Renal cortical epithelial cell (primary cell): ENCODE results near the gene RASAL2. TPM values are rescaled to one million over a fixed set of nuclear protein-coding genes. Genes with fewer than 3 reads are reported as not detected.
"Not testable (repeated sequence)": the region's sequence is repeated elsewhere in the genome, so short reads cannot be mapped to it uniquely, and the experiment has no call there.

Source experiments
- DNase-seq: peaks from one replicate; pipeline ENCODE4 v3.0.0-alpha.2; 2011; ENCODE audit warnings: low read depth
- total RNA-seq: library from RNA; depleted of rRNA; stranded (reverse); fragments of >200 nt; gene quantifications from 2 replicates; pipeline ENCODE4 v1.2.3, GENCODE V29; 2014

RASAL2 gene
- total RNA-seq, 1 donor from 2014 or later, result 28.6 TPM

- no peak for DNase-seq
Measured at GRCh38 chr1:178071811-178072210, 22.1 kb upstream of the RASAL2 start.

- DNase-seq, result no peak
Measured at GRCh38 chr1:178072326-178072725, 21.6 kb upstream of the RASAL2 start.

- no peak for DNase-seq
Measured at GRCh38 chr1:178075333-178075732, 18.6 kb upstream of the RASAL2 start.

- DNase-seq, result peak; percentile 52
Measured at GRCh38 chr1:178076607-178077006, 17.3 kb upstream of the RASAL2 start.

- no peak for DNase-seq
Measured at GRCh38 chr1:178077917-178078316, 16.0 kb upstream of the RASAL2 start.

DNA sequence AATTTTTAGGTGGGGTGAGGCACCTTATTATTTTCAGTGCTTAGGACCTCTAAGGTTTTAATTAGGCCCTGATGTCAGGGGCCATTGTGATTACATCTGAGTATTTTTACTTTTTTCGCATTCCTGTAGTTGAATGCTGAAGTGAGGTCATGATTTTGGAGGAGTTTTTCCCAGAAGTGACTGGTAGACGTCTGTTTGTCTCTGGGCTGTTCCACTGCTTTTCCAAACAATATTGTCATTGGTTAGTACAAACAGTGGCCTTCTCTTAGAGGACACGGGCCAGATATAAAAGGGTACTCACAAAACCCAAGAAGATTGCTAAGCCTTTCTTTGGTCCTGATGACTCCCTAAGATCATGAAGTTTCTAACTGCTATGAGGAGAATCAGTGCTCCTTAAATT is 7.6 kb upstream of the RASAL2 start:
- no peak for DNase-seq

- no peak for DNase-seq
Measured at GRCh38 chr1:178086766-178087165, 7.1 kb upstream of the RASAL2 start.

DNA sequence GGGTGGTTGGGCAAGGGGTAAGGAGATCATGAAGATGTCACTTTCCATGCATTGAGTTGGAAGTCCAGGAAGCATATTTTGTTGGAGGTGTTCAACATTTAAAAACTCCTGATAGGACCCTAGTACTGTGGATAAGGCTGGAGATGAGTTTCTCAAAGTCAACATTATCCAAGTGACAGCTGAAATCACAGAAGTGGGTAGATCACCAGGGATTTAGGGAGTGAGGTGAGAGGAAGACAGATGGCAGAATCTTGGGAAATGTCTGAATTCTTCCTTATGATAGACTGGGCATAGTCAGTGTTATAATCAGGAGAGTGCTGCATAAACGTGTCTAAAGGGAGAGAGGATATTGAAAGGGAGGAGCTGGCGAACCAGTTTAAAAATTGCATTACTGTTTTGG is 5.3 kb upstream of the RASAL2 start:
- no peak for DNase-seq

- DNase-seq, result not testable (repeated sequence)
Measured at GRCh38 chr1:178091454-178091853, 2.5 kb upstream of the RASAL2 start.

DNA sequence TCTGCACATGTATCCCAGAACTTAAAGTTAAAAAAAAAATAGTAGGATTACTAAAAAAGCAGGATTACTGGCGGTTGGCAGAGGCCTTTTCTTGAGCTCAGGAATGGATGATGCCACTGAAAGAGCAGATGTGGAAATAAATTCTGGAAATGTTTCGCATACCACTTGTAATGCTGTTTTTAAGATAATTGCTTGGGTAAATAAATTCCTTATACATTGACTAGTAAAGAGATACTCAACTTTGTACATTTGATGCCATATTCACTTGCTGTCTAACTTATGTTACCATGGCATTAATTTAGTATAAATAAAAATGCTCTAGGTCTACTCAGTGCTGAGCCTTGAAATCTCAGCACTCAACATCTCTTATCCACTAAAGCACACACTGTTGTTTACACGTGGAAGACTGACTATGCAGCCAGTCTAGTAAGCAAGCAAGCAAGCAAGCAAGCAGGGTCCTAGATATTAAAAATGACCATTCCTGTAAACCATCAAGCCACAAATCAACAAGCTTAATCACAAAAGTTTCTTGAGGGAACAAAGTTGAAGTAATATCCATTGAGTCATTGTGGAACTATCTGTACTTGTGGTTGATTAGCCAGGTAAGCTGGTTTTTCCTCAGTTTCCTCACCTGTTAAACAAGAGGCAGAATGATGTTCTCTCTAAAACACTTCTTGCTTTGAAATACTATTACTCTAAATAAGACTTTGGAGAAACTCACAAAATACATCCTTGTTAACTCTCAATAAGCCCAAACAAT is 1.7 kb upstream of the RASAL2 start:
- no peak for DNase-seq

GRCh38 chr1:178092878-178093493 is 918 bp upstream of the RASAL2 start:
- no peak for DNase-seq

DNA sequence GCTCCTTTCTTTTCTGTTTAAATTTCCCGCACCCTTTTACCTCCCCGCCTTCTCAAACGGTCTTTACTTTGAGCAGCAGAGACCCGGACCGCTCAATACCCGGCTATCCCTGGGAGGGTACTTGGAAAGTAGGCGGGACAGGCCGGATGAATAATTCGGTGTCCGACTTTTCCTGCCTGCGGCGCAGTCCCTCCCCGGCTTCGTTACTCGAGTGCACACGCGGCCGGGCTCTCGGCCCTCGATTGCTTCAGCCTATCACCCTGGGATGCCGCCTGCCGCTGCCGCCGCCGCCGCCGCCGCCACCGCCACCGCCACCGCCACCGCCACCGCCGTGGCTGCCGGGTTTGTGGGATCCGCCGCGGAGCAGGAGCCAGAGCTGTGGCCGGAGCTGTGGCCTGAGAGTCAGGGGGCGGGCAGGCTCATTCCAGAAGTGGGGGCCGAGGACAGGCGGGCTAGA is 382 bp upstream of the RASAL2 start:
- DNase-seq, result peak; percentile 91

GRCh38 chr1:178094739-178095645 is 1.1 kb downstream of the RASAL2 start:
- peak; percentile 57 for DNase-seq

DNA sequence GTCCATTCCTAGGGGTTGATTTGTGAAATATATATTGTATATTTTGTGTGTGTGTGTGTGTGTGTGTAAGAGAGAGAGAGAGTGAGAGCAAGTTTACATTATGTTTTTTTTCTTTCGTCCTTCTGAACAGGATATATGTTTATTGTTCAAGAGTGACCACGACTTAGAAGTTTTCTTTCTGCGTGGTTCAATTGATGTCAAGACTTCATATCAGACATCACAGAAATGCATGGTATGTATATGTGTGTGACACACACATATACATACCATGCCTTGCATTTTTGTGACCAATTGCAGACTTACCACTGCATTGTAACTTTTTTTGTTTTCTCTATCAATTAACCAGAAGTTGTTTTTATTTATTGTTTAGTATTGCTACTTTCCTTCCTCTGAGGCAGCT is 2.5 kb downstream of the RASAL2 start:
- DNase-seq, result no peak

DNA sequence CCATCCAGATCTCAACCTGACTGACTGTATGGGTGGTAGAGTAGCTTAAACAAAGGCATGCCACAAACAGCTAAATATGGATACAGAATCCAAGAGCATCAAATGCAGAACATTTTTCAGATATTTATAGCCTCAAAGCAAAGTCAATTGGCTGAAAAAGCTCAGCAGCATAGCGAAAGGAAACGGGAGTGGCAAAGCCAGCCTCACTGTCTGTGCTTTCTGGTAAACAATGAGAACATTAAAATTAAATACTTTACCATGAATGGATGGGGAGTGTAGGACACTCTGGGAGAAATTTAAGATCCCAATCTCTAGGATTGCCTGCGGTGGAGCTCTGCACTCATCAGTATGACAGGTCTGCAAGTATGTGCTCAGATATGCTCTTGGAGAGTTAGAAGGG is 4.4 kb downstream of the RASAL2 start:
- DNase-seq, result no peak

DNA sequence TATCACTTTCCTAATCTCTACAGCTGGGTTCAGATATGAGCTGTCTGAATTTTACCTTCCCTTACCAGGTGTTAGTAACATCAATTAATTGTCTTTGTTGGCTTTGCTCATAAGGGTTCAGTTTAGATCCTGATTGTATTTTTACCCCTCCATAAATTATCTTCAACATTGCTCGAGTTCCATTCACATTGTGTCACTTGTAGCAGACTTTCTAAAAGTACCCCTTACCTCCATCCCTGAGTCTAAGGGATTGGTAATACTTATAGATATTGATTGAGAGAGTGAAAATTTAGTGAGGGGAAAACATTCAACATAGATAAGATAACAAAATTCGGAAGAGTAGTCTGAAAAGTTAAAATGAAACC is 7.3 kb downstream of the RASAL2 start:
- peak; percentile 53 for DNase-seq

DNA sequence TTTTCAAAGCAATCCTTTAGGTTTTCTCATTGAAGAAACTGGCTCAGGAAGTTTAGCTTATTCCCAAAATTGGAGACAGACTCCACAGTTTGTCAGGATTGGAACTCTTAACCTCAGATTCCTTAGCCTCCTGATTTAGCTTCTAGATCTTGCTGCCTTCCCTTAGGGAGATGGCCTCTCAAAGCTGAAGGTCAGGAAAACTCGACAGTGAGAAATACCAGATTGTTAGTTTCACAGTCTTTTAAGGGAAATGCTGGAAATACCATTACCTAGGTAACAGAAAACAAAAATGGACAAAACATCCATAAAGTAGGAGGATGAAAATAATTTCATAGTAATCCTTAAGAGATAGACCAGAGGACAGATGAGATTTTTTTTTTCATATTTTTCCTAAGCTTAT is 7.8 kb downstream of the RASAL2 start:
- no peak for DNase-seq

DNA sequence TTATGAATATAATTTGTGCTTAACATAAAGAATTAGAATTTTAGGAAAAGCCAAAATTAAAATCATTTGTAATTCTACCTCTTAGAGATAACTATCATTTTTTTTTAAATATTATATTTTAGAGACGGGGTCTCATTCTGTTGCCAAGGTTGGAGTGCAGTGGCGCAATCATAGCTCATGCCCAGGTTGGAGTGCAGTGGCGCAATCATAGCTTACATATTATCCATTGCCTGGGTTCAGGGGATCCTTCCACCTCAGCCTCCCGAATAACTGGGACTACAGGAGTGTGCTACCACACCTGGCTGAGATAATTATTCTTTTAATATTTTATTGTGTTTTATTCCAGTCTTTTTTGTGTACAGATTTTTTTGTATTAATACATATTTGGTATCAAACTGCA is 8.3 kb downstream of the RASAL2 start:
- DNase-seq, result no peak

- DNase-seq, result no peak
Measured at GRCh38 chr1:178107823-178108222, 13.9 kb downstream of the RASAL2 start.

DNA sequence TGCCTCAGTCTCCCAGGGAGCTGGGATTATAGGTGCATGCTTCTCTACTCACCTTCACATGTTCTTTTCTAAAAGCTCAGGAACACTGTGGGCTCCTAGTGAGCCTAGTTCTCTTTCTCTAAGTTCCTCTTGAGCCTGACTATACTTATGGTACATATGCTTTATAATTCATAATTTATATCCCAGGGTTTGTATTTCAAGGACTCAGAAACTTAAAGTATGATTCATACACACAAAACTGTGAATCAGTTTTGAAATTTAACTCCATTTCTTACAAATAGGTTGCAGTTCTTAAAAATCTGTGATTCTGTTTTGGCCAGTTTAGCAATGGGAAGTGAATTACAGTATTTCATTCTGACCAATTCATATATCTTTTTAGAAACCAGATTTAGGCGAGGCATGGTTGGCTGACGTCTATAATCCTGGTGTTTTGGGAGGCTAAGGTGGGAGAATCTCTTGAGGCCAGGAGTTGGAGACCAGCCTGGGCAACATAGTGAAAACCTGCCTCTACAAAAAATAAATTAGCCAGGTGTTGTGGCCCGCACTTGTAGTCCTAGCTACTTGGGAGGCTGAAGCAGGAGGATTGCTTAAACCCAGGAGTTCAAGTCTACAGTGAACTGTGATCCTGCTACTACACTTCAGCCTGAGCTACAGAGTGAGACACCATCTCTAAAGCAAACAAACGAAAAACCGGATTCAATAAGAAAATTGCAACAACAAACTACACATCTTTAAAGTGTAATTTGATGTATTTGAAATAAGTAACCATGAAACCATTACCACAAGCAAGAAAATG is 15.6 kb downstream of the RASAL2 start:
- DNase-seq, result no peak

- no peak for DNase-seq
Measured at GRCh38 chr1:178115260-178115659, 21.4 kb downstream of the RASAL2 start.

GRCh38 chr1:178118524-178118923 is 24.6 kb downstream of the RASAL2 start:
- DNase-seq, result no peak
